Measurements from ENCODE around the gene DUSP22.
"Not testable (repeated sequence)": the region's sequence is repeated elsewhere in the genome, so short reads cannot be mapped to it uniquely, and the experiment has no call there.

DUSP22 gene

GRCh38 chr6:362924-363249, 70.6 kb downstream of the DUSP22 start:
- DNase-seq = no peak

- DNase-seq = no peak
Observed at GRCh38 chr6:363291-363690, 71.0 kb downstream of the DUSP22 start.

- DNase-seq = no peak
Observed at GRCh38 chr6:363909-364308, 71.6 kb downstream of the DUSP22 start.

- DNase-seq = no peak
Observed at GRCh38 chr6:364609-365540, 72.6 kb downstream of the DUSP22 start.

GRCh38 chr6:365835-366234, 73.5 kb downstream of the DUSP22 start:
- no peak for DNase-seq

GRCh38 chr6:366389-367297, 74.4 kb downstream of the DUSP22 start:
- DNase-seq = no peak

GRCh38 chr6:367298-367794, 75.1 kb downstream of the DUSP22 start:
- no peak for DNase-seq

- DNase-seq = no peak
Observed at GRCh38 chr6:367891-368630, 75.8 kb downstream of the DUSP22 start.

- no peak for DNase-seq
Observed at GRCh38 chr6:369559-370431, 77.5 kb downstream of the DUSP22 start.

- no peak for DNase-seq
Observed at GRCh38 chr6:370555-370954, 78.3 kb downstream of the DUSP22 start.

- not testable (repeated sequence) for DNase-seq
Observed at GRCh38 chr6:371851-372250, 79.6 kb downstream of the DUSP22 start.

- no peak for DNase-seq
Observed at GRCh38 chr6:372336-372911, 80.1 kb downstream of the DUSP22 start.

GRCh38 chr6:373031-373430, 80.7 kb downstream of the DUSP22 start:
- no peak for DNase-seq

- no peak for DNase-seq
Observed at GRCh38 chr6:373773-374724, 81.8 kb downstream of the DUSP22 start.

GRCh38 chr6:374956-375355, 82.7 kb downstream of the DUSP22 start:
- DNase-seq = no peak

GRCh38 chr6:376827-377640, 84.7 kb downstream of the DUSP22 start:
- no peak for DNase-seq

- not testable (repeated sequence) for DNase-seq
Observed at GRCh38 chr6:377641-378020, 85.3 kb downstream of the DUSP22 start.
